ENCODE measurements around the gene MAGI1.

DNA sequence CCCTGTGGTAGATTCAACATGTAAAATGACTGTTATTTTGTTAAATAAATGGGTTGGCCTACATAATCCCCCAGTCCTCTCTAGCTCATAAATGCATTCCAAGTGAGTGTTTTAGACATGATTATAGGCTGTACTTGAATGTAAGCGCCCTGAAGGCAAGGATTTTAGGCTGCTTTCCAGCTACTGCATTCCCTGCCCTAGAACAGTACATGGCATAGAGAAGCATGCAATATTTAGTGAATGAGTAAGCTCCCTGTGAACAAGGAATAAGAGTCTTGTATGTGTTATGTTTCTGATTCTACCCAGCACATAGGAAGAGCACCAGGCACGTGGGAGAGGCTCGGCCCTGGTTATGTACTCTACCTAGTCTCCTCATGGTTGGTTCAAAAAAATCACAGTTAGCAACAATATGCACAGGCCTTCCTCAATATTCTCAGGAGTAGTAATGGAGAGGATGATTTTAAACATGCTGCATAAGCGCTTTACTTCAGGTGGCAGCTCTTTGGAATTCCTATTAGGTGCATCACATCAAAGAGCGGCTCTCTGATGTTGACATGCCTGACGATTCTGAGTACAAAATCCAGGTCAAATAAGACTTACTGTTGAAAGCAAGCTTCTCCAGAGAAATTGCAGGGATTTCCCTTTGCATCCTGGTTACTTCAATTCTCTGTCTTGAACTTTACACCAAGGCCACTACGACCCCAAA, 456.6 kb downstream of the MAGI1 start:
- TF ChIP-seq, protein P1, sequence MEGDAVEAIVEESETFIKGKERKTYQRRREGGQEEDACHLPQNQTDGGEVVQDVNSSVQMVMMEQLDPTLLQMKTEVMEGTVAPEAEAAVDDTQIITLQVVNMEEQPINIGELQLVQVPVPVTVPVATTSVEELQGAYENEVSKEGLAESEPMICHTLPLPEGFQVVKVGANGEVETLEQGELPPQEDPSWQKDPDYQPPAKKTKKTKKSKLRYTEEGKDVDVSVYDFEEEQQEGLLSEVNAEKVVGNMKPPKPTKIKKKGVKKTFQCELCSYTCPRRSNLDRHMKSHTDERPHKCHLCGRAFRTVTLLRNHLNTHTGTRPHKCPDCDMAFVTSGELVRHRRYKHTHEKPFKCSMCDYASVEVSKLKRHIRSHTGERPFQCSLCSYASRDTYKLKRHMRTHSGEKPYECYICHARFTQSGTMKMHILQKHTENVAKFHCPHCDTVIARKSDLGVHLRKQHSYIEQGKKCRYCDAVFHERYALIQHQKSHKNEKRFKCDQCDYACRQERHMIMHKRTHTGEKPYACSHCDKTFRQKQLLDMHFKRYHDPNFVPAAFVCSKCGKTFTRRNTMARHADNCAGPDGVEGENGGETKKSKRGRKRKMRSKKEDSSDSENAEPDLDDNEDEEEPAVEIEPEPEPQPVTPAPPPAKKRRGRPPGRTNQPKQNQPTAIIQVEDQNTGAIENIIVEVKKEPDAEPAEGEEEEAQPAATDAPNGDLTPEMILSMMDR (conservative IDR thresholded peaks at IDR 0.05; ENCODE audit: low read length) = no peak
- no peak for TF ChIP-seq EZH2phosphoT487 (IDR thresholded peaks at IDR 0.05; ENCODE audit: borderline replicate concordance)

Measured in Loucy (cell line).